HepG2 (cell line): ENCODE data around the gene FUT6. TPM values are rescaled to one million over a fixed set of nuclear protein-coding genes. Genes with fewer than 3 reads are reported as not detected.

ENCODE experiments used
- GLI4 ChIP-seq: sonication (generic); formaldehyde crosslinking; IDR thresholded peaks from 2 replicates; pipeline ENCODE4 v1.5.1; 2020; ENCODE audit warnings: missing genetic modification reagents, mild to moderate bottlenecking, moderate library complexity, borderline replicate concordance
- KDM6A ChIP-seq: IDR thresholded peaks from 2 replicates; pipeline ENCODE4 v1.6.1; 2016; ENCODE audit warnings: low read depth
- MZF1 ChIP-seq: sonication (generic); formaldehyde crosslinking; IDR thresholded peaks from 2 replicates; pipeline ENCODE4 v1.8.1; 2023; ENCODE audit warnings: mild to moderate bottlenecking, missing genetic modification reagents, borderline replicate concordance
- TP53 ChIP-seq: sonication (generic); formaldehyde crosslinking; conservative IDR thresholded peaks from 2 replicates; pipeline ENCODE4 v1.4.0; 2020; ENCODE audit warnings: missing genetic modification reagents
- ZBTB1 ChIP-seq: sonication (generic); formaldehyde crosslinking; IDR thresholded peaks from 2 replicates; pipeline ENCODE4 v1.4.0; 2020; ENCODE audit warnings: missing genetic modification reagents, borderline replicate concordance
- ZBTB7A ChIP-seq: sonication (generic); formaldehyde crosslinking; IDR thresholded peaks from 2 replicates; pipeline ENCODE4 v1.8.0; 2022; ENCODE audit warnings: mild to moderate bottlenecking, missing genetic modification reagents
- ZMYM3 ChIP-seq: sonication (generic); formaldehyde crosslinking; IDR thresholded peaks from 2 replicates; pipeline ENCODE4 v1.5.1; 2020; ENCODE audit warnings: mild to moderate bottlenecking, missing genetic modification reagents
- ZNF335 ChIP-seq: sonication (generic); formaldehyde crosslinking; IDR thresholded peaks from 2 replicates; pipeline ENCODE4 v1.4.0; 2020; ENCODE audit warnings: missing genetic modification reagents
- ZNF501 ChIP-seq: sonication (generic); formaldehyde crosslinking; IDR thresholded peaks from 2 replicates; pipeline ENCODE4 v1.5.1; 2020; ENCODE audit warnings: mild to moderate bottlenecking, moderate library complexity, missing genetic modification reagents
- polyA plus RNA-seq, 8 experiments: library from polyadenylated mRNA; depleted of rRNA in 3 of 8; stranded (reverse) in 7 of 8; unstranded in 1 of 8; fragments of >200 nt; fragmentation: Illumina TruSeq in 4 of 8; extraction: Trizol in 4 of 8; gene quantifications; 2 replicates each; pipeline versions ENCODE4 v1.2.1 to v1.2.3, GENCODE V29; 2011 to 2016; ENCODE audit warnings: low read depth in 4 of 8, missing spikeins in 1 of 8, mixed read lengths in 1 of 8; ENCODE audit not compliant: insufficient read depth in 1 of 8
- total RNA-seq, 5 experiments: library from RNA; depleted of rRNA; stranded (reverse); fragments of >200 nt; fragmentation: Illumina TruSeq; extraction: Trizol; gene quantifications; 2 replicates each; pipeline ENCODE4 v1.2.3, GENCODE V29; 2016; ENCODE audit warnings: low read depth in 1 of 5
- TF ChIP-seq, protein P1 (sequence below): IDR thresholded peaks from 2 replicates; pipeline ENCODE4 v1.6.1; 2016; ENCODE audit warnings: control low read depth
- TF ChIP-seq, protein P2 (sequence below): sonication (generic); formaldehyde crosslinking; IDR thresholded peaks from 2 replicates; pipeline ENCODE4 v1.4.0; 2020; ENCODE audit warnings: missing genetic modification reagents
- TF ChIP-seq, protein P3 (sequence below): sonication (generic); formaldehyde crosslinking; IDR thresholded peaks from 2 replicates; pipeline ENCODE4 v1.8.1; 2023; ENCODE audit warnings: mild to moderate bottlenecking, inconsistent platforms, moderate library complexity, missing genetic modification reagents, borderline replicate concordance
- TF ChIP-seq, protein P4 (sequence below), 2 experiments: sonication (generic) in 1 of 2; formaldehyde crosslinking in 1 of 2; IDR thresholded peaks; 2 replicates each; pipeline versions ENCODE4 v1.4.0 to v1.6.1; 2018 to 2020; ENCODE audit warnings: missing genetic modification reagents in 2 of 2, borderline replicate concordance in 1 of 2, low read depth in 1 of 2, mild to moderate bottlenecking in 1 of 2, missing biosample characterization in 1 of 2
- TF ChIP-seq, protein P5 (sequence below): sonication (generic); formaldehyde crosslinking; IDR thresholded peaks from 2 replicates; pipeline ENCODE4 v1.8.1; 2023; ENCODE audit warnings: missing genetic modification reagents, mild to moderate bottlenecking, borderline replicate concordance
- TF ChIP-seq, protein P6 (sequence below): sonication (generic); IDR thresholded peaks from 2 replicates; pipeline ENCODE4 v1.6.1; 2016; ENCODE audit warnings: low read depth, borderline replicate concordance
- TF ChIP-seq, protein P7 (sequence below): sonication (generic); formaldehyde crosslinking; IDR thresholded peaks from 2 replicates; pipeline ENCODE4 v1.5.1; 2020; ENCODE audit warnings: missing genetic modification reagents, mild to moderate bottlenecking, borderline replicate concordance
- TF ChIP-seq, protein P8 (sequence below): IDR thresholded peaks from 2 replicates; pipeline ENCODE4 v1.6.1; 2016; ENCODE audit warnings: missing compliant biosample characterization, missing genetic modification reagents, borderline replicate concordance

Gene FUT6
- total and polyA plus RNA-seq, 2 of the 13 experiments (the other 11 are each of a cell fraction or from before 2014, with no cell fraction given), result 8.2 to 27.7 TPM

DNA sequence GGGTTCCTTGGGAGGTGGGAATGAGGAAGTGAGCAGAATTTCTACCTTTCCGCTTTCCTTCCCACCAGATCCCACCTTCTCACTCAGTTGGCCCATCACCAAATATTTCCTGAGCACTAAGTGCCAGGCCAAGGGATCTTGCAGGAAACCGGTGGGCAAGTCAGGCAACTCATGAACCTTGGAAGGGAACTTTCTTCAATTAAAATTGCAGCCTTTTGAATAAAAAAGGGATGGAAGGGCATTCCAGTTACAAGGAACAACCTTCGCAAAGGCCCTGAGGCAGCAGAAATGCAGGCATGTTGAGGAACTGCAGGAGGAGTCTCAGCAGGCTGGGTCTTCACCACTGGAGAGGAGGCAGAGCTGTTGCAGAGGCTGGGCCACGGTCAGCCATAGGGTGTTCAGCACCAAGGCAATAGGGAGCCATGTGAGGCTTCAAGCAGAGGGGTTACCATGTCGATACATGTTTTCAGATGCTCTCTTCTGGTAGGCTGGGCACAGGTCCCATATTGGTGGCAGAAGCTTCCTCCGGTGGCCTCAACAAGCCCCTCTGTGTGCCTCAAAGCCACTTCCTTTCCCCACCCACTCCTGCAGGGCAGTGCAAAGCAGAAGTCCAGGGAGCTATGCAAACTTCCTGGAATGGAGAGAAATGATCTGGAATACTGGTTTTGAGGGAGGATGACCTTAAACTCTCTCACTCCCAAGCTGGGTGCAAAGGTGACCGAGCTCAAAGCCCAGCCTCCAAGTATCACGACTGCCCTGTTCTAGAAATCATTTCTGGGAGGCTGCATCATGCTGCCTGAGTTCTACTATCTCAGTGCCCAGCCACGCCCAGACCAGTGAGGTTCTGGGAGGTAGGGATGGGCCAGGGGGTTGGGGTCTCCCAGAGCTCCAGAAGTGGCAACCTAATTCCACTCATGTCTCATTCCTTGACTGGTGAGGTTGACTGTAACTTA is at the start of gene FUT6 (continued):
- TF ChIP-seq MZF1 (no peak), KDM6A (CRISPR knock-in tag) (0 out of 2 replicates have a peak, but pooled peaks have one; percentile 39), ZBTB7A (CRISPR knock-in tag) (0 out of 2 replicates have a peak, but pooled peaks have one; percentile 50), ZBTB1 (CRISPR knock-in tag) (no peak), GLI4 (CRISPR knock-in tag) (0 out of 2 replicates have a peak, but pooled peaks have one; percentile 42), ZMYM3 (CRISPR knock-in tag) (peak; percentile 86), ZNF335 (peak; percentile 82), ZNF501 (no peak; the same call in 1 of the 2 replicates), TP53 (CRISPR knock-in tag) (no peak)
- TF ChIP-seq, protein P1, sequence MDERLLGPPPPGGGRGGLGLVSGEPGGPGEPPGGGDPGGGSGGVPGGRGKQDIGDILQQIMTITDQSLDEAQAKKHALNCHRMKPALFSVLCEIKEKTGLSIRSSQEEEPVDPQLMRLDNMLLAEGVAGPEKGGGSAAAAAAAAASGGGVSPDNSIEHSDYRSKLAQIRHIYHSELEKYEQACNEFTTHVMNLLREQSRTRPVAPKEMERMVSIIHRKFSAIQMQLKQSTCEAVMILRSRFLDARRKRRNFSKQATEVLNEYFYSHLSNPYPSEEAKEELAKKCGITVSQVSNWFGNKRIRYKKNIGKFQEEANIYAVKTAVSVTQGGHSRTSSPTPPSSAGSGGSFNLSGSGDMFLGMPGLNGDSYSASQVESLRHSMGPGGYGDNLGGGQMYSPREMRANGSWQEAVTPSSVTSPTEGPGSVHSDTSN (CRISPR knock-in tag), result no peak
- TF ChIP-seq, protein P2, sequence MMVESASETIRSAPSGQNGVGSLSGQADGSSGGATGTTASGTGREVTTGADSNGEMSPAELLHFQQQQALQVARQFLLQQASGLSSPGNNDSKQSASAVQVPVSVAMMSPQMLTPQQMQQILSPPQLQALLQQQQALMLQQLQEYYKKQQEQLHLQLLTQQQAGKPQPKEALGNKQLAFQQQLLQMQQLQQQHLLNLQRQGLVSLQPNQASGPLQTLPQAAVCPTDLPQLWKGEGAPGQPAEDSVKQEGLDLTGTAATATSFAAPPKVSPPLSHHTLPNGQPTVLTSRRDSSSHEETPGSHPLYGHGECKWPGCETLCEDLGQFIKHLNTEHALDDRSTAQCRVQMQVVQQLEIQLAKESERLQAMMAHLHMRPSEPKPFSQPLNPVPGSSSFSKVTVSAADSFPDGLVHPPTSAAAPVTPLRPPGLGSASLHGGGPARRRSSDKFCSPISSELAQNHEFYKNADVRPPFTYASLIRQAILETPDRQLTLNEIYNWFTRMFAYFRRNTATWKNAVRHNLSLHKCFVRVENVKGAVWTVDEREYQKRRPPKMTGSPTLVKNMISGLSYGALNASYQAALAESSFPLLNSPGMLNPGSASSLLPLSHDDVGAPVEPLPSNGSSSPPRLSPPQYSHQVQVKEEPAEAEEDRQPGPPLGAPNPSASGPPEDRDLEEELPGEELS (CRISPR knock-in tag), result peak; percentile 68; the same call in 1 of the 2 replicates
- TF ChIP-seq, protein P3, sequence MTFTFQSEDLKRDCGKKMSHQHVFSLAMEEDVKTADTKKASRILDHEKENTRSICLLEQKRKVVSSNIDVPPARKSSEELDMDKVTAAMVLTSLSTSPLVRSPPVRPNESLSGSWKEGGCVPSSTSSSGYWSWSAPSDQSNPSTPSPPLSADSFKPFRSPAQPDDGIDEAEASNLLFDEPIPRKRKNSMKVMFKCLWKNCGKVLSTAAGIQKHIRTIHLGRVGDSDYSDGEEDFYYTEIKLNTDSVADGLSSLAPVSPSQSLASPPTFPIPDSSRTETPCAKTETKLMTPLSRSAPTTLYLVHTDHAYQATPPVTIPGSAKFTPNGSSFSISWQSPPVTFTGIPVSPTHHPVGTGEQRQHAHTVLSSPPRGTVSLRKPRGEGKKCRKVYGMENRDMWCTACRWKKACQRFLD (CRISPR knock-in tag), result no peak
- TF ChIP-seq, protein P4, sequence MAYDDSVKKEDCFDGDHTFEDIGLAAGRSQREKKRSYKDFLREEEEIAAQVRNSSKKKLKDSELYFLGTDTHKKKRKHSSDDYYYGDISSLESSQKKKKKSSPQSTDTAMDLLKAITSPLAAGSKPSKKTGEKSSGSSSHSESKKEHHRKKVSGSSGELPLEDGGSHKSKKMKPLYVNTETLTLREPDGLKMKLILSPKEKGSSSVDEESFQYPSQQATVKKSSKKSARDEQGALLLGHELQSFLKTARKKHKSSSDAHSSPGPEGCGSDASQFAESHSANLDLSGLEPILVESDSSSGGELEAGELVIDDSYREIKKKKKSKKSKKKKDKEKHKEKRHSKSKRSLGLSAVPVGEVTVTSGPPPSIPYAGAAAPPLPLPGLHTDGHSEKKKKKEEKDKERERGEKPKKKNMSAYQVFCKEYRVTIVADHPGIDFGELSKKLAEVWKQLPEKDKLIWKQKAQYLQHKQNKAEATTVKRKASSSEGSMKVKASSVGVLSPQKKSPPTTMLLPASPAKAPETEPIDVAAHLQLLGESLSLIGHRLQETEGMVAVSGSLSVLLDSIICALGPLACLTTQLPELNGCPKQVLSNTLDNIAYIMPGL (CRISPR knock-in tag; IDR thresholded peaks at IDR 0.05; ENCODE audit: borderline replicate concordance in 1 of 2, low read depth in 1 of 2), result peak in 1 of 2 experiments; percentile 63; a peak in 2 of 4 replicates
- TF ChIP-seq, protein P5, sequence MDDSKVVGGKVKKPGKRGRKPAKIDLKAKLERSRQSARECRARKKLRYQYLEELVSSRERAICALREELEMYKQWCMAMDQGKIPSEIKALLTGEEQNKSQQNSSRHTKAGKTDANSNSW (CRISPR knock-in tag), result no peak
- TF ChIP-seq, protein P6, sequence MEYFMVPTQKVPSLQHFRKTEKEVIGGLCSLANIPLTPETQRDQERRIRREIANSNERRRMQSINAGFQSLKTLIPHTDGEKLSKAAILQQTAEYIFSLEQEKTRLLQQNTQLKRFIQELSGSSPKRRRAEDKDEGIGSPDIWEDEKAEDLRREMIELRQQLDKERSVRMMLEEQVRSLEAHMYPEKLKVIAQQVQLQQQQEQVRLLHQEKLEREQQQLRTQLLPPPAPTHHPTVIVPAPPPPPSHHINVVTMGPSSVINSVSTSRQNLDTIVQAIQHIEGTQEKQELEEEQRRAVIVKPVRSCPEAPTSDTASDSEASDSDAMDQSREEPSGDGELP, result peak; percentile 13; the same call in 1 of the 2 replicates
- TF ChIP-seq, protein P7, sequence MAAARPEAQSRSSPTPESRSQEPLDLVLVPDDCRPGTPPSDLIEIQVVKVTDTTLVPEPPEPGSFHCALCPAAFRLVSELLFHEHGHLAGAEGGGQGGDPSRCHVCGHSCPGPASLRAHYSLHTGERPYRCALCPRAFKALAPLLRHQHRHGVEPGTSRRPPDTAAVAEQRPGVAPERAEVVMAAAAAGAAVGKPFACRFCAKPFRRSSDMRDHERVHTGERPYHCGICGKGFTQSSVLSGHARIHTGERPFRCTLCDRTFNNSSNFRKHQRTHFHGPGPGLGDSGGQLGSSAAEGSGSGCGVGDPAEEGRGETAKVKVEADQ (CRISPR knock-in tag), result peak; percentile 52; the same call in 1 of the 2 replicates
- TF ChIP-seq, protein P8, sequence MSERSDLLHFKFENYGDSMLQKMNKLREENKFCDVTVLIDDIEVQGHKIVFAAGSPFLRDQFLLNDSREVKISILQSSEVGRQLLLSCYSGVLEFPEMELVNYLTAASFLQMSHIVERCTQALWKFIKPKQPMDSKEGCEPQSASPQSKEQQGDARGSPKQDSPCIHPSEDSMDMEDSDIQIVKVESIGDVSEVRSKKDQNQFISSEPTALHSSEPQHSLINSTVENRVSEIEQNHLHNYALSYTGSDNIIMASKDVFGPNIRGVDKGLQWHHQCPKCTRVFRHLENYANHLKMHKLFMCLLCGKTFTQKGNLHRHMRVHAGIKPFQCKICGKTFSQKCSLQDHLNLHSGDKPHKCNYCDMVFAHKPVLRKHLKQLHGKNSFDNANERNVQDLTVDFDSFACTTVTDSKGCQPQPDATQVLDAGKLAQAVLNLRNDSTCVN, result peak; percentile 94
